ENCODE data around the gene NUMA1. TPM values are rescaled to one million over a fixed set of nuclear protein-coding genes. Genes with fewer than 3 reads are reported as not detected.

NUMA1 gene
- total and polyA plus RNA-seq, 2 of the 8 experiments (the other 6 are each of a cell fraction or from before 2014, with no cell fraction given) = 101 to 107 TPM

- no peak overlapping the region for H3K56ac ChIP-seq (replicated peaks; ENCODE audit: insufficient read length, low read depth, low read length)
- H3K18ac ChIP-seq (ENCODE audit: extremely low read depth, low read length) = no peak overlapping the region
- no peaks in the 10 kb centered on the region for H3K27me3 ChIP-seq (replicated peaks in 1 of 4; ENCODE audit: control insufficient read depth in 3 of 4, extremely low read depth in 1 of 4, insufficient read depth in 3 of 4, low read length in 3 of 4)
- H2AK5ac ChIP-seq (ENCODE audit: low read depth, low read length) = no peak overlapping the region
- no peak overlapping the region for H4K5ac ChIP-seq (ENCODE audit: insufficient read length, low read depth, low read length)
- no peak overlapping the region for H3K9ac ChIP-seq (replicated peaks in 1 of 4; ENCODE audit: extremely low read depth in 1 of 4, low read depth in 3 of 4, low read length in 3 of 4)
- no peak overlapping the region for H3K4me2 ChIP-seq (ENCODE audit: insufficient read depth in 1 of 2, low read depth in 2 of 2, low read length in 2 of 2)
- H2BK120ac ChIP-seq (replicated peaks; ENCODE audit: low read depth, low read length) = no peak overlapping the region
- no peak overlapping the region for H2BK12ac ChIP-seq (ENCODE audit: low read depth, low read length)
- peaks cover 0 to 22% (median 6%) of the 10 kb centered on the region in 4 experiments; a peak in 4 of 8 replicates for H3K36me3 ChIP-seq (ENCODE audit: control insufficient read depth in 2 of 4, insufficient read depth in 4 of 4, low read length in 3 of 4)
- CTCF ChIA-PET (ENCODE audit: partially characterized antibody) = interaction anchor here (0.6 to 2.7 kb wide), 8 partner anchors 8 to 201 kb away, joined by 3 to 18 read pairs (median 6); no protein-coding TSS in a partner anchor
- H3K23me2 ChIP-seq (ENCODE audit: low read depth, low read length) = no peaks in the 10 kb centered on the region
- H3K79me2 ChIP-seq (ENCODE audit: control insufficient read depth in 1 of 2, insufficient read depth in 2 of 2, low read length in 2 of 2) = peaks cover under 1 to 61% of the 10 kb centered on the region in 2 experiments
- H3K4me1 ChIP-seq (replicated peaks in 1 of 4; ENCODE audit: control insufficient read depth in 3 of 4, insufficient read depth in 4 of 4, low read length in 3 of 4) = peaks cover 0 to 3% (median under 1%) of the 10 kb centered on the region in 4 experiments; a peak in 2 of 7 replicates
- no peak overlapping the region for H3K4ac ChIP-seq (replicated peaks; ENCODE audit: insufficient read length, low read depth, low read length)
- no peaks in the 10 kb centered on the region for H3K9me3 ChIP-seq (ENCODE audit: insufficient read depth in 2 of 2, low read depth in 1 of 2, low read length in 1 of 2)
- no peak overlapping the region for H2BK20ac ChIP-seq (ENCODE audit: low read length)
- H4K91ac ChIP-seq (replicated peaks; ENCODE audit: insufficient read length, low read length) = no peak overlapping the region
- H2BK5ac ChIP-seq (ENCODE audit: low read depth, low read length) = no peak overlapping the region
- FAIRE-seq (no peak), DNase-seq (ENCODE audit: low read depth in 1 of 2, low spot score in 2 of 2) (no peak)
- H4K8ac ChIP-seq (ENCODE audit: extremely low read depth, insufficient read depth, low read length) = no peak overlapping the region
- peaks cover 3 to 4% of the 10 kb centered on the region in 2 experiments for H4K20me1 ChIP-seq (replicated peaks in 1 of 2; ENCODE audit: control insufficient read depth in 1 of 2, insufficient read depth in 2 of 2, low read length in 2 of 2)
- no peak overlapping the region for H3K4me3 ChIP-seq (ENCODE audit: extremely low read depth in 1 of 4, insufficient read depth in 2 of 4, low read depth in 3 of 4, low read length in 4 of 4)
- no peak overlapping the region for H3K27ac ChIP-seq (ENCODE audit: low read depth, low read length)
- POLR2A ChIA-PET (ENCODE audit: partially characterized antibody) = interaction anchor here (0.7 to 1.3 kb wide), 5 partner anchors 9 to 36 kb away, joined by 3 to 4 read pairs (median 3); no protein-coding TSS in a partner anchor
- H3K14ac ChIP-seq (ENCODE audit: insufficient read length) = no peak overlapping the region
- H3K79me1 ChIP-seq (ENCODE audit: low read depth, low read length) = peaks cover 3% of the 10 kb centered on the region; the same call in 1 of the 2 replicates
- H3K23ac ChIP-seq (ENCODE audit: insufficient read length) = no peak overlapping the region
- no peak overlapping the region for H2AFZ ChIP-seq (ENCODE audit: low read length)
- no peak overlapping the region for H2BK15ac ChIP-seq (ENCODE audit: low read length)
- TF ChIP-seq SIRT6 (IDR thresholded peaks at IDR 0.05; ENCODE audit: low read length) (no peak), JUND (IDR thresholded peaks at IDR 0.05; ENCODE audit: low read length) (no peak), HDAC6 (IDR thresholded peaks at IDR 0.05; ENCODE audit: low read depth, low read length) (no peak), MAX (IDR thresholded peaks at IDR 0.05) (no peak), CBX8 (IDR thresholded peaks at IDR 0.05; ENCODE audit: borderline replicate concordance, low read depth, low read length) (no peak), RXRA (IDR thresholded peaks at IDR 0.05; ENCODE audit: insufficient read depth, low read depth, low read length) (no peak), SUZ12 (IDR thresholded peaks at IDR 0.05; ENCODE audit: low read length) (no peak), CBX5 (IDR thresholded peaks at IDR 0.05; ENCODE audit: low read depth, low read length) (no peak), GTF2F1 (IDR thresholded peaks at IDR 0.05; ENCODE audit: borderline replicate concordance, low read depth, low read length) (no peak), ASH2L (IDR thresholded peaks at IDR 0.05; ENCODE audit: low read length) (no peak), CHD2 (IDR thresholded peaks at IDR 0.05; ENCODE audit: low read length) (no peak), POU5F1 (IDR thresholded peaks at IDR 0.05; ENCODE audit: low read depth, low read length) (no peak), FOSL1 (IDR thresholded peaks at IDR 0.05; ENCODE audit: insufficient read depth, low read depth, low read length) (no peak), CEBPB (IDR thresholded peaks at IDR 0.05; ENCODE audit: low read depth, low read length) (no peak), CREB1 (IDR thresholded peaks at IDR 0.05) (no peak), EP300 (IDR thresholded peaks at IDR 0.05; ENCODE audit: borderline replicate concordance in 1 of 2, low read depth in 2 of 2, low read length in 2 of 2) (no peak)
Observed at GRCh38 chr11:72066855-72067254, 13.5 kb downstream of the NUMA1 start.
